Measurements from ENCODE around the gene OR5AL1.
"Not testable (repeated sequence)": the region's sequence is repeated elsewhere in the genome, so short reads cannot be mapped to it uniquely, and the experiment has no call there.

The OR5AL1 gene

GRCh38 chr11:56412396-56412795, at the start of gene OR5AL1:
Gene OR5AL1, plus strand, starts transcription at chr11:56412696.
- no peak for DNase-seq (ENCODE audit: low read depth)

DNA sequence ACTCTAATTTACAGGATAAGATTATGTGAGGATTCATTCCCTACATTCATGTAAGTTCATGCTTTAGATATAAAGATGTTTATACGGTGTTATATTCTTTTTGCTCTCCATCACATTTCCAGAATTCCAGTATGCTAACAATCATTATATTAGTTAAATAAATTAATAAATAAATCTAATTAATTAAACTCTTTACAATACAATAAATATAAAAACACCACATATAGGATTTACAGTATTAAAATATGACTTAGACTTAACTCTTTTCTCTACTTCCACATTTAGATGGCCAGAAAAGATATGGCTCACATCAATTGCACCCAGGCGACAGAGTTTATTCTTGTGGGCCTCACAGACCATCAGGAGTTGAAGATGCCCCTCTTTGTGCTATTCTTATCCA, 37.2 kb upstream of the OR5AL1 start, which contains the start of gene OR8U1:
Gene OR8U1, plus strand, starts transcription at position 301 of the 400 bp plus-strand sequence. Its CDS starts 0 bp downstream, at position 301.
- DNase-seq (ENCODE audit: low read depth) = no peak

- DNase-seq (ENCODE audit: low read depth) = no peak
Measured at GRCh38 chr11:56380120-56380519, 32.4 kb upstream of the OR5AL1 start.

DNA sequence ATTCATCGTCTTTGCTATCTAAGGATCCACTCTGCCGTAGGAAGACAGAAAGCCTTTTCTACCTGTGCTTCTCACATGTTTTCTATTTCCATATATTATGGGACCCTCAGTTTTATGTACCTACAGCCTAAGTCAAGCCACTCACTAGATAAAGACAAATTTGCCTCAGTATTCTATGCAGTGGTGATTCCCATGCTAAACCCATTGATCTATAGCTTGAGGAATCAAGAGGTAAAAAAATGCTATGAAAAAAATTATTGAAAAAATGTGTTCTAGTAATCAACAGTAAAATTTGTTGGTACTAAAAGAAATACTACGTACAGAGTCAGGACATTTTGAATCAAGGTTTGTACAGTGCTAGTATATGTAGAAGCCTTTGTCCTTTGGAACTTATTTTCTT, 18.1 kb upstream of the OR5AL1 start:
- DNase-seq (ENCODE audit: low read depth) = no peak

- no peak for DNase-seq (ENCODE audit: low read depth)
Measured at GRCh38 chr11:56396047-56396446, 16.4 kb upstream of the OR5AL1 start.

GRCh38 chr11:56401858-56402461, 10.5 kb upstream of the OR5AL1 start:
- not testable (repeated sequence) for DNase-seq (ENCODE audit: low read depth)

DNA sequence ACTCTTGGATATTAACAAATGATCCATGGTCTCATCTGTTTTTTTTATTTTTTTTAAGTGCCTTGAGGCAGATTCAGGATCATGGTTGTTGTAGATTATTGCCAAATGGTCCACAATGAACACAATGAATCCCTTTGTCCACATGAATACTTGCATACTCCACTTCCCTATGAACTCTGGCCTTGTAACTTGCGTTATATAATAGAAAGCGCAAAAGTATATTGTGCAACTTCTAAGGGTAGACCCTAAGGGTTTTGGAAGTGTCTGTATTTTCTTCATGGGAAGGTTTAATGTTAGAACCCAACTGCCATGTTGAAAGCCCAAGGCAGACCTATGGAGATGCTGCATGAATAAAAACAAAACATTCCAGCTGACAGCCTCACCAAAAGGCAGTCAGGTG, 8.1 kb upstream of the OR5AL1 start:
- no peak for DNase-seq (ENCODE audit: low read depth)

DNA sequence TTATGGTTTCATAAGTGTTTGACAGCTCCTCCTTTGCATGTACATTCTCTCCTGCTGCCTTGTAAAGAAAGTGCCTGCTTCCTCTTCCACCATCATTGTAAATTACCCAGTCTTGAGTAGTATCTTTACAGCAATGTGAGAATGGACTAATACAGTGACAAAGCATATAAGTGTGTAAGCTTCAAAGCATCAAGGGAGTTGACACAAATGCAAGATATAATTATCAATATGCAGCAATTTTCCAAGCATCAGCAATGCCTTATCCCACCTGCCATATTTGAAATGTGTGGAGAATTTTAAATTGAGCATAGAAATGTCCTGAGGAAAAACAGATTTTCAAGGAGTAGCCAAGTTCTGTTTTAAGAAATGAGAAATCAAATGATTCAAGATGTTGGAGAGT, 1.7 kb upstream of the OR5AL1 start:
- no peak for DNase-seq (ENCODE audit: low read depth)

GRCh38 chr11:56453521-56453920, 41.0 kb downstream of the OR5AL1 start:
- DNase-seq (ENCODE audit: low read depth) = no peak

DNA sequence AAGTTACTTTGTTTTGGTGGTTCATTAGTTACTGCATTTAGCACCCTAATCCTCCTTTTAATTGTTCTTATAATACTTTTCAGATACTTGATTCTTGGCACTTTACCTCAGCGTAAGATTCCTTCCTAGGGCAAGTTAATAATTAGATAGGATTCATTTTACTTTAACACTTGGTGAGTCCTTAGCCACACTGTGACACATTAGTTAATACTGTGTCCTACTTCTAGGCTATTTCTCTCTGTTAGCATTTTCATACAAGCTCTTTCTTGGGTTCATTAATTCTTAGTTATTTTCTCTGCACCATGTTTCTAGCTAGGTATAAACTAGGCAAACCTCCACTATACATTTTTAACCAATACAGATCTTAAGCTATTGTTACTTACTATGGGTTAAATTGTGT, 44.6 kb downstream of the OR5AL1 start:
- no peak for DNase-seq (ENCODE audit: low read depth)

Measured in stimulated activated CD8-positive, alpha-beta memory T cell treated with anti-CD3 and anti-CD28 coated beads, Interleukin-7, amount 100 ng/mL, for 24 hours (primary cell).